Measurements from ENCODE around the gene RNF213. TPM values are rescaled to one million over a fixed set of nuclear protein-coding genes. Genes with fewer than 3 reads are reported as not detected.

Gene RNF213
- total RNA-seq, 4 donors from 2014 or later = 57.8 to 197 (median 94.1) TPM

- H3K4me1 ChIP-seq = peaks cover 27% of the 10 kb centered on the region
- no peaks in the 10 kb centered on the region for H3K27me3 ChIP-seq
- no peaks in the 10 kb centered on the region for H3K9me3 ChIP-seq
- peaks cover 46% of the 10 kb centered on the region for H3K36me3 ChIP-seq
- TF ChIP-seq EP300 (IDR thresholded peaks at IDR 0.05) (no peak), POLR2AphosphoS5 (IDR thresholded peaks at IDR 0.05) (no peak), CTCF (IDR thresholded peaks at IDR 0.05) (no peak), POLR2A (IDR thresholded peaks at IDR 0.05) (no peak)
- H3K27ac ChIP-seq = no peak overlapping the region
- no peak for DNase-seq (ENCODE audit: low spot score in 2 of 2)
- WGBS = 94% methylated on average over 5 of the region's 7 CpGs
- no peak overlapping the region for H3K4me3 ChIP-seq
These were observed 42.3 kb upstream of the RNF213 start for GRCh38 chr17:80218391-80218790.

DNA sequence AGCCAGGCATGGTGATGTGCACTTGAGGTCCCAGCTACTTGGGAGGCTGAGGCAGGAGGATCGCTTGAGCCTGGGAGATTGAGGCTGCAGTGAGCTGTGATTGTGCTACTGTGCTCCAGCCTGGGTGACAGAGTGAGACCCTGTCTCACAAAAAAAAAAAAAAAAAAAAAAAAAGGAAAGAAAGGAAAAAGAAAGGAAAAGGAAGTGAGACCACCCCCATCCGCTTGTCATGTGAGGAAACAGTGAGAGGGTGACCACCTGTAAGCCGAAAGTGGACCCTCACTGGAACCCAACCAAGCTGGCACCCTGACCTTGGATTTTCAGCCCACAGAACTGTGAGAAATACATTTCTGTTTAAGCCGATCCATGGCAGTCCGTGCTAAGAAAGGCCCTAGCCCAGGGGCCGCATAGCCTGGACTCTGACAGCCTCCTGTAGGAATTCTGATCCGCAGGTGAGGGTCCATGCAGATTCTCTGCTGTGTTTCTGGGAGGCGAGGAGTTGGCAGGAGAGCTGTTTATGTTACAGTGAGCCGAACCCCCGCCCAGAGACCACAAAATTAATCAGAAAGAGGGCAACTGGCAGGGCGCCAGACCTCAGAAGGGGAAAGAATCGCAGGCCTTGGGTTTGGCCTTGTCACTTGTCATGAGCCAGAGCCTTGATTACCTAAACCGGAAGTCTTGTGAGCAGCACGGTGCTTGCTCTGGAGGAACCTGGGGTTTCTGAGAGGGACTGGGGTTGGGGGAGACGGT, 41.5 kb upstream of the RNF213 start:
- peak; percentile 87 to 89 for DNase-seq (ENCODE audit: low spot score in 2 of 2)
- H3K9me3 ChIP-seq = no peaks in the 10 kb centered on the region
- 36% methylated on average over 14 of the region's 15 CpGs for WGBS
- peak overlapping the region; percentile 94 for H3K4me3 ChIP-seq
- H3K27me3 ChIP-seq = no peaks in the 10 kb centered on the region
- peak overlapping the region; percentile 87 for H3K27ac ChIP-seq
- peaks cover 27% of the 10 kb centered on the region for H3K4me1 ChIP-seq
- H3K36me3 ChIP-seq = peaks cover 38% of the 10 kb centered on the region
- TF ChIP-seq EP300 (IDR thresholded peaks at IDR 0.05) = no peak

- H3K4me3 ChIP-seq = peak overlapping the region; percentile 94
- H3K4me1 ChIP-seq = peaks cover 27% of the 10 kb centered on the region
- 7% methylated on average over 5 of the region's 5 CpGs for WGBS
- H3K36me3 ChIP-seq = peaks cover 33% of the 10 kb centered on the region
- no peak for DNase-seq (ENCODE audit: low spot score in 2 of 2)
- H3K9me3 ChIP-seq = no peaks in the 10 kb centered on the region
- H3K27me3 ChIP-seq = no peaks in the 10 kb centered on the region
- H3K27ac ChIP-seq = peak overlapping the region; percentile 87
- TF ChIP-seq EP300 (IDR thresholded peaks at IDR 0.05) = no peak
- TF ChIP-seq CTCF (IDR thresholded peaks at IDR 0.05) = no peak
These were observed 40.9 kb upstream of the RNF213 start for GRCh38 chr17:80219763-80220053.

DNA sequence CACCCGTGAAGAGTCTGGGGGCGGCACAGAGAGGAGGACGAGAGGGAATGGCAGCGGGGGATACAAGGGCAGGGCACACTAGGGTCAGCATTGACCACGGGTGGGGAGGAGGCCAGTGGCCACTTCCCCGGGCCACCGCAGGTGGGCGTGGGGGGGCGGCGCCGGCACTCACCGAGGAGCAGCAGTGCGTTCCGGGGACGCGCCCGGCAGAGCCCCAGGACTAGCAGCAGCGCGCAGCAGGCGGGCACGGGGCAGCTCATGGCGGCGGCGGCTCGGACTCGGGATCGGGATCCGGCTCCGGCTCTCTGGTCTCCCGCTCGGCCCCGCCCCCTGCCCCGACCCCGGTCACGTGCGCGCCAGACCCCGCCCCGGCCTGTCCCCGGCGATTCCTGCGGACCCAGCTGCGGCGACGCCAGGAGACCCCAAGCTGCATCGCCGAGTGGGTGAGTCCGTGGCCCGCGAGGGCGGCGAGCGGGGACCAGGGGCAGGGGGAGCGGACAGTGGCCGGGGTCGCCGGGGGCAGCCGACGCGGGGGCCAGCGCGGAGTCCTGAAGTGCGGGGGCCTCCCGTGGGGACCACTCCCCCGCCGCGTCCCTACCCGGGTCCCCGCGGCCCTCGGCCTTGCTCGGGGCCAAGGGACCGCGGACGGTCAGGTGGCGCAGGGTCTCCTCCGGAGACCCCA, 40.5 kb upstream of the RNF213 start, which contains the start of the genes SGSH and SLC26A11:
TSS of gene SGSH (minus strand) at position 280 of the 682 bp plus-strand sequence. CDS start at position 260, 20 bp downstream.
TSS of gene SLC26A11 (plus strand) at position 374 of the 682 bp plus-strand sequence. CDS start 1,134 bp downstream, outside the sequence.
- Histone ChIP-seq H3K36me3 (peaks cover 28% of the 10 kb centered on the region), H3K27ac (peak within 1 kb of the TSS; percentile 87), H3K4me3 (peak within 1 kb of the TSS; percentile 94), H3K9me3 (no peaks in the 10 kb centered on the region), H3K4me1 (peaks cover 27% of the 10 kb centered on the region), H3K27me3 (no peaks in the 10 kb centered on the region)
- WGBS = 0% methylated on average over 4 of the region's 77 CpGs
- TF ChIP-seq CTCF (IDR thresholded peaks at IDR 0.05) (no peak), POLR2AphosphoS5 (IDR thresholded peaks at IDR 0.05) (no peak), EP300 (IDR thresholded peaks at IDR 0.05) (no peak), POLR2A (IDR thresholded peaks at IDR 0.05) (peak in 1 of 2 donors; percentile 18)
- peak; percentile 86 to 93 for DNase-seq (ENCODE audit: low spot score in 2 of 2)

- Histone ChIP-seq H3K27me3 (no peaks in the 10 kb centered on the region), H3K4me1 (peaks cover 27% of the 10 kb centered on the region), H3K27ac (peak overlapping the region; percentile 87), H3K9me3 (no peaks in the 10 kb centered on the region), H3K36me3 (peaks cover 24% of the 10 kb centered on the region), H3K4me3 (peak overlapping the region; percentile 94)
- TF ChIP-seq POLR2A (IDR thresholded peaks at IDR 0.05) (no peak), POLR2AphosphoS5 (IDR thresholded peaks at IDR 0.05) (no peak), CTCF (IDR thresholded peaks at IDR 0.05) (no peak), EP300 (IDR thresholded peaks at IDR 0.05) (no peak)
- DNase-seq (ENCODE audit: low spot score in 2 of 2) = no peak
- 7% methylated on average over 30 of the region's 41 CpGs for WGBS
These were observed 39.9 kb upstream of the RNF213 start for GRCh38 chr17:80220736-80221215.
